ENCODE measurements around the gene QKI.
"Not testable (repeated sequence)": the region's sequence is repeated elsewhere in the genome, so short reads cannot be mapped to it uniquely, and the experiment has no call there.

QKI gene

GRCh38 chr6:163586888-163587287 lies 172.4 kb downstream of the QKI start:
- no peak for DNase-seq

- DNase-seq: no peak
Observed at GRCh38 chr6:163588220-163588919, 173.9 kb downstream of the QKI start.

GRCh38 chr6:163589387-163589786 lies 174.9 kb downstream of the QKI start:
- DNase-seq: no peak

GRCh38 chr6:163590132-163590531 lies 175.6 kb downstream of the QKI start:
- not testable (repeated sequence) for DNase-seq

GRCh38 chr6:163592872-163593271 lies 178.4 kb downstream of the QKI start:
- no peak for DNase-seq

- DNase-seq: no peak
Observed at GRCh38 chr6:163596174-163596573, 181.7 kb downstream of the QKI start.

GRCh38 chr6:163599136-163599535 lies 184.6 kb downstream of the QKI start:
- no peak for DNase-seq

GRCh38 chr6:163599684-163600083 lies 185.2 kb downstream of the QKI start:
- DNase-seq: no peak

GRCh38 chr6:163600331-163600730 lies 185.8 kb downstream of the QKI start:
- no peak for DNase-seq

- no peak for DNase-seq
Observed at GRCh38 chr6:163600781-163601180, 186.3 kb downstream of the QKI start.

- no peak for DNase-seq
Observed at GRCh38 chr6:163602851-163603250, 188.3 kb downstream of the QKI start.

- no peak for DNase-seq
Observed at GRCh38 chr6:163603395-163603794, 188.9 kb downstream of the QKI start.

- no peak for DNase-seq
Observed at GRCh38 chr6:163605385-163606097, 191.0 kb downstream of the QKI start.

- DNase-seq: no peak
Observed at GRCh38 chr6:163607792-163608191, 193.3 kb downstream of the QKI start.

- no peak for DNase-seq
Observed at GRCh38 chr6:163608204-163608644, 193.7 kb downstream of the QKI start.

- no peak for DNase-seq
Observed at GRCh38 chr6:163612200-163612599, 197.7 kb downstream of the QKI start.

- no peak for DNase-seq
Observed at GRCh38 chr6:163613025-163613424, 198.5 kb downstream of the QKI start.

- no peak for DNase-seq
Observed at GRCh38 chr6:163613668-163614067, 199.2 kb downstream of the QKI start.

GRCh38 chr6:163616452-163616851 lies 201.9 kb downstream of the QKI start:
- DNase-seq: no peak

- no peak for DNase-seq
Observed at GRCh38 chr6:163617549-163617948, 203.0 kb downstream of the QKI start.

- no peak for DNase-seq
Observed at GRCh38 chr6:163620101-163620500, 205.6 kb downstream of the QKI start.

GRCh38 chr6:163620670-163621330 lies 206.3 kb downstream of the QKI start:
- DNase-seq: no peak

- DNase-seq: no peak
Observed at GRCh38 chr6:163625265-163625664, 210.7 kb downstream of the QKI start.

Measured in CD4-positive, alpha-beta T cell treated with Interleukin-17A for 4 hours (primary cell).